NCI-H1417 treated with DMSO at 0.1 percent for 48 hours (cell line): ENCODE results near the gene MATK.

Source experiments
- DNase-seq: peaks from one replicate; lab custom pipeline; 2025; lab: John Stamatoyannopoulos, UW

Gene MATK

DNA sequence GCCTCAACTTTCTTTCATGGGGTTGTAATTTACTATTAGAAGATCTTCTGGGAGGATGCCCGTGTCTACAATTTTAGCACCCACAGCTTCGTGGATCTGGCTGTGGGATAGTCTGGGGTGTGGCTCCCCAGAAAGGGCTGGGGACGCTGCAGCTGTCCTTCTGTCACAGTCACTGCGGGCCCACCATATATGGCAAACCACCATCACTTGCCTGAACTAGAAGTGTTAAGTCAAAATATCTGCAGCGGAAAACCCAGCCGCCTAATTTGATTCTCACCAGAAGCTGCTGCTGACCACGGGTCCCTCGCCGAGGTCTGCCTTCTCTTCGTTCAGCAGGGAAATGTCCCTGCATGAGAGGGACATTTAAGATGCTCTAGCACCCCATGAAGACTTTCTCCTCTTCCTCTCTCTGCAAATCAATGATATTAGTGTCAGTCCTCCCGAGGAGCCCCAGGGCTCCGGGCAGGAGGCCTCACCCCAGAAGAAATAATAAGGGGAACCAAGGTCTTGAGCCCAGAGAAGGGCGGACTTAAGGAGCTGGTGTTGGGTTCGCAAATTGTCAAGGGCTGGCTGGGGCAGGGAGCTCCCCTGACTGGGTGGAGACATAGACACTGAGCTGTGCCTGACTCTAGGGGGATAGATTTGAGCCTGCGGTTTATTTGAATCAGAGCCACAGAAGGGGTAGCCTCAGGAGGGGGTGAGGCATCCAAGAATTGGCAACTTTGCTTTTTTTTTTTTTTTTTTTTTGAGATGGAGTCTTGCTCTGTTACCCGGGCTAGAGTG lies 3.0 kb upstream of the MATK start:
- DNase-seq: no peak

DNA sequence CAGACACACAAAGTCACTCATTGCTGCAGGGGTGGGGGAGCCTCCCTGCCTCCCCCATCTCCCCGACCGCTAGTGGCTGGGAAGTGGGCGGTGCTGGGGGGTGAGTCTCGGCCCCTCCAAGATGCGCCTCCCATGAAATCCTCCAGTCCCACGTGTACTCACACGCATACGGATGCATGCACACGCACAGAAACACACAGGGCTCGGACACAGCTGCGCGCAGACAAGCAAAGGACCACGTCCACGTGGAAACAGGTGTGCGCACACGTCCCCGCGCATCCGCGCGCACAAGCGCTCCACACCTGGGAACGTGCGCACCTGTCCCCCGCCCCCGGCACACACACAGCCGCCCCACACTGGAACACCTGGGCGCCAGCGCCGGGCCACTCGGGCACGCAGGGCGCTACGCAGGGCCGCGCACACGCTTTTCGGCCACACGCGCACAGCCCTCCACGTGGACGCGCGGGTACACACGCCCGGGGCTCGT lies 687 bp downstream of the MATK start:
- no peak for DNase-seq

DNA sequence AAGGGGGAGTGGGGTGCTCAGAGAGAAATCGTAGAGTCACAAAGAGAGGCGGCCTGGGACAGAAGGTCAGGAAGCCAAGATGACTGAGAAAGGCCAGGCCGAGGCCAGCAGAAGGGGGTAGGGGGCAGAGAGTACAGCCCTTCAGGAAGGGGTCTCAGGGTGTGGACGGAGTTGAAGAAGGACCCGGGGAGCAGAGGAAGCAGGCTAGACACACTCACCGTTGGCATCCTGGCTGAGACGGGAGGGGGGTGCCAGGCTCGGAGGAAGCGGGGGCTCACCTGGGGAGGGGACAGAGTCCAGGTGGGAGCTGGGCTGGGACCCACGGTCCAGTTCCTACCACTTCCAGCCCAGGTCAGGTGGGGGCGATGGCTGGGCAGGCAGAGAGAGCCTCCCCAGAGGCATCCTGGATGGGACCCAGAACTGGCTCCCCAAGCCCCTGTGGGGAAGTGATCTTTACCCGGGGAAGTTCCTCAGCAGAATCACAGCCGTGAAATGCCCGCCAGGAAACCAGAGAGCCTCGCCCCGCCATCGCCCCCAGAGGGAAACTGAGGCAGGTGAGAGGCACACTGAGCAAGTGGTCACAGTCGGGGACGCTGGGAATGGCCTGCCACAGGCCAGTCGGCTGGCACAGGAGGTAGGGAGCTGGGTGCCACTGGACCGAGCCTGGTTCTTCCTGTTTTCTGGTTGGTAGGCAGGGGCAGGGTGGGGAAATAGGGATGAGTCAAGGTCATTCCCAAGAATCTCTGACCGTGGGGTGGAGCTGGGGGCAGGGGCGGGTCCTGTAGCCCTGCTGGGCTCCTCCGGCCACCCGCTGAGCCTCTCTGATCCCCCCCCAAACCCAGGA lies 1.4 kb downstream of the MATK start:
- no peak for DNase-seq

DNA sequence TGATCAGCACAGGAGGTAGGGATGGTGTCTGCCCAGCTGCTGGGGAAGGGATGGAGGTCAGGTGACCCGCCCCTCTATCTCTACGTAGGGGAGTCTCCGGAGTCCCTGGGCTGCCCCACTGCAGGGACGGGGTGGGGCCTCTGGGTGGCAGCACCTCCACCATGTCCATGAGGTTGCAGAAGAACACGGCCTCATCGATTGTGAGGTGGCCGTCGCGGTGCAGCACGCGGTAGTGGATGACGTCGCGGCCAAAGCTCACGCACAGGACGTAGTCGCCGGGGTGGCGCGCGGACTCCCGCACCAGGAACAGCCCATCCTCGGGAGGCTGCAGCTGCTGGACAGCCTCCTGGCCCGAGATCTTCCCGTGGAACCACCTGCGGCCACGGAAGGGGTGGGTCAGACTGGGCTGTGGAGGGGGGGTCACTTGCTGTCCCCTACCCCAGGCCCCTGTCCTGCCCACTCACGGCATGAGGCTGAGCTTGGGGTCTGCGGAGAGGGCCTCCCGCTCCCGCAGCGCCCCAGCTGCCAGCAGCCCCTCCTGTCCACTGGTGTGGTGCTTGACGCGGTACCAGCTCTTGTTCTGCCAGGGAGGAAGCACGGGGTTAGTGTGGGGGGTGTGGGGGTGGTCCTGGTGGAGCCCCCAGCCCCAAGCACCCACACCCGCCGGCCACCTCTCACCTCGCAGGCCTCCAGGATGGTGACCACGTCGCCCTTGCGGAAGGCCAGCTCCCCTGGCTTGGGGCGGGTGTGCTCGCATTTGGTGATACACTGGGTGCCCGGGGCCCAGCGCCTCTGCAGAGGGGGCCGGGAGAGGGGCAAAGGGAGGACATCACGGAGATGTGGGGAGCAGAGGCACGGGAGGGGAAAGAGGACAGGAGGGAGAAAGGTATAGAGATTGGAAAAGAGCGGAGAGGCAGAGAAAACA lies 2.3 kb downstream of the MATK start:
- no peak for DNase-seq

GRCh38 chr19:3782903-3783302 lies 3.3 kb downstream of the MATK start:
- no peak for DNase-seq

- DNase-seq: no peak
Measured at GRCh38 chr19:3782330-3782729, 3.9 kb downstream of the MATK start.

- DNase-seq: no peak
Measured at GRCh38 chr19:3781603-3782002, 4.6 kb downstream of the MATK start.

- no peak for DNase-seq
Measured at GRCh38 chr19:3780786-3781304, 5.3 kb downstream of the MATK start.

GRCh38 chr19:3778899-3779723 lies 7.1 kb downstream of the MATK start:
- DNase-seq: no peak

GRCh38 chr19:3778104-3778867 lies 7.9 kb downstream of the MATK start:
- no peak for DNase-seq

GRCh38 chr19:3776479-3777040 lies 9.6 kb downstream of the MATK start:
- DNase-seq: no peak

DNA sequence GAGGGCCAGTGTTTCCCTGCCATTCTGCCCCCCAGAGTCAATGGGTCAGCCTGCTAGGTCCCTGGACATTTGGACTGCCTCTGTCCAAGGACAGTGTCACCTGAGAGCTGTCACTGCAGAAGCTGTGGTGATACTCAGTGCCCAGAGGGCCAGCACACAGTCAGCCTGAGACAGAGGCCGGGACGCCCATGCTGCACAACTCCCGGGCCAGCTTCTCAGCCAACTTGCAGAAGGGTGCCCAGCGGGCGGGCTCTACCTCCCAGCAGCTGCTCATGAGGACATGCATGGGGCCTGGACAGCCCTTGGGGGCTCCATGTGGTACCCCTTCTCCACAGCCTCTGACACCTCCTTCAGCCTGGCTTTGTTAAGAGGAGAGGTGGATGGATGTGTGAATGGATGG lies 10.3 kb downstream of the MATK start:
- DNase-seq: no peak

DNA sequence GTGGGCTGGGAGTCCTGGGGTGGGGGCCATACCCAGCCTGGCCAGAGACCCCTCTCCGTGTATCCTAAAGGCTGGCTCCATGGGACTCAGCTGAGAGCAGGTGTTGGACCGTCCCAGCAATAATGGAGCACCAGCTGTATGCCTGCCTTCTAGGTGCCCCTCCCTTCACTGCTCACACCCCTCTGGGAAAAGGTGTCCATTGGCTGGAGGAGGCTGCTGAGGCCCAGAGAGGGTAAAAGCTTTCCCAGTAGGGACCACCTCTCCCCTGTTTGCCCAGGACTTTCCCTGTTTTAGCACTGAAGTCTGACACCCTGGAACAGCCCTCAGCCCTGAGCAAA lies 10.8 kb downstream of the MATK start:
- no peak for DNase-seq

- DNase-seq: no peak
Measured at GRCh38 chr19:3774621-3775373, 11.4 kb downstream of the MATK start.

GRCh38 chr19:3773814-3774515 lies 12.2 kb downstream of the MATK start:
- no peak for DNase-seq

GRCh38 chr19:3771906-3772455 lies 14.2 kb downstream of the MATK start, which contains the start of gene RAX2:
Gene RAX2, minus strand, starts transcription at chr19:3772228. Its CDS starts 486 bp downstream, at chr19:3771742.
- DNase-seq: no peak

DNA sequence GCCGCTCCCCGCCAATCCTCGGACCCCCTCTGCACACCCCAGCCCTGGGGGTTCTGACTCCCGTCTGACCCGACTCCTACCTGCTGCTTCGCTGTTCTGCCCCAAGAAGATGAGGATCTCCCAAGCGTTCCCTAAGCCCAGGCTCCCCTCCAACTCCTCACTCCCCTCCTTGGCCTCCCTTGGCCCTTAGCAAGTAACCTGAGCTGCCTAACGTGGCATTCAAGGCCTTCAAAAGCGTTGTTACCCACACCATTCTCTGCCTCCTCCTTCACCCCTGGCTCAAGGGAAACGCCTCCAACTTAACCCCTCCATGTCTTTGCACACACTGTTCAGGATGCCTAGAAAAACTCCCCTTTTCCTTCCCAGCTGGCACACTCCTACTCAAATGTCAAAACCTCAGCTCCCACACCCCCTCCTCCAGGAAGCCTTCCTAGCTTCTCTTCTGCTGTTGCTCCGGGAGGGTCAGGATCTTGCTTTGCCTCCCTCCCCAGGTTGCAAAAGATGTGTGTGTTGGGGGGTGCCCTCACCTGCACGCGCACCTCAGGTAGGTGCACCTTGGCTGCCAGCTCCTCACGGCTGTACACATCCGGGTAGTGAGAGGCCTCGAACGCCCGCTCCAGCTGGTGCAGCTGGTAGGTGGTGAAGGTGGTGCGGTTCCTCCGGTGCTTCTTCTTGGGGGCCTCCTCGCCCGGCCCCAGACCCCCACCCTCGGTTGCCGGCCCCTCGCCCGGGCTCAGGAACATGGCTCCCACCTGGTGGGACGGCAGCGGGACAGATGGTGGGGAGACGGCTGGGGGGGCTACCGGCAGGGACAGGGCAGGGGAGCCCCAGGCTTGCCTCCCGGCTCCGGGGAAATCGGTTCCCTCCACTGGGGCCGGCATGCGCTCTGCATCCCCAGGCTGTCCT lies 14.9 kb downstream of the MATK start:
- DNase-seq: no peak
